ENCODE results near the gene KIF21A. TPM values are rescaled to one million over a fixed set of nuclear protein-coding genes. Genes with fewer than 3 reads are reported as not detected.

The KIF21A gene
- total RNA-seq, 1 donor from 2014 or later: 3.9 TPM

GRCh38 chr12:39392154-39392925 lies 50.6 kb downstream of the KIF21A start:
- no peaks in the 10 kb centered on the region for H3K36me3 Mint-ChIP-seq (ENCODE audit: unreplicated experiment)
- H3K27me3 Mint-ChIP-seq (ENCODE audit: unreplicated experiment): no peaks in the 10 kb centered on the region
- H3K4me3 Mint-ChIP-seq (ENCODE audit: unreplicated experiment): no peak overlapping the region
- no peak for TF ChIP-seq CTCF (IDR thresholded peaks at IDR 0.05)
- H3K9me3 Mint-ChIP-seq (ENCODE audit: unreplicated experiment): peaks cover 3% of the 10 kb centered on the region
- no peak overlapping the region for H3K27ac Mint-ChIP-seq (ENCODE audit: unreplicated experiment)
- DNase-seq (ENCODE audit: extremely low spot score, unreplicated experiment): no peak
- no peaks in the 10 kb centered on the region for H3K4me1 Mint-ChIP-seq (ENCODE audit: unreplicated experiment)

DNA sequence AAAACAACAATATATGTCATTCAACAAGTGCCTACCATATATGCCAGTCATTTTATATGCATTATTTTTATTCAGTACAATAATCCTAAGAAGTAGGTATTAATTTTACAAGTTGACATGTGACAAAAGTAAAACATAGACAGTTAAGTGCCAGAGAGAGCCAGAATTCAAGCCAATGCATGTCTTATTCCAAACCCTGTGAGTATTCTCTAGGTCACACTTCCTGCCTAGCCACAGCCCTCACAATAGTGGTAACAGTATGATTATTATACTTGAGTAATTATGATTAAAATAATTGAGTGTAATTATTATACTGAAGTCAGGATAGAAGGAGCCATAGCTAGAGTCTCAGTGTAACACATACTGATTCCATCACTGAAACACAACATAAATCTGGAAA lies 52.2 kb downstream of the KIF21A start:
- H3K36me3 Mint-ChIP-seq (ENCODE audit: unreplicated experiment): no peaks in the 10 kb centered on the region
- no peaks in the 10 kb centered on the region for H3K4me1 Mint-ChIP-seq (ENCODE audit: unreplicated experiment)
- DNase-seq (ENCODE audit: extremely low spot score, unreplicated experiment): no peak
- H3K4me3 Mint-ChIP-seq (ENCODE audit: unreplicated experiment): no peak overlapping the region
- no peaks in the 10 kb centered on the region for H3K27me3 Mint-ChIP-seq (ENCODE audit: unreplicated experiment)
- TF ChIP-seq CTCF (IDR thresholded peaks at IDR 0.05): no peak
- H3K9me3 Mint-ChIP-seq (ENCODE audit: unreplicated experiment): peaks cover under 1% of the 10 kb centered on the region
- H3K27ac Mint-ChIP-seq (ENCODE audit: unreplicated experiment): no peak overlapping the region

DNA sequence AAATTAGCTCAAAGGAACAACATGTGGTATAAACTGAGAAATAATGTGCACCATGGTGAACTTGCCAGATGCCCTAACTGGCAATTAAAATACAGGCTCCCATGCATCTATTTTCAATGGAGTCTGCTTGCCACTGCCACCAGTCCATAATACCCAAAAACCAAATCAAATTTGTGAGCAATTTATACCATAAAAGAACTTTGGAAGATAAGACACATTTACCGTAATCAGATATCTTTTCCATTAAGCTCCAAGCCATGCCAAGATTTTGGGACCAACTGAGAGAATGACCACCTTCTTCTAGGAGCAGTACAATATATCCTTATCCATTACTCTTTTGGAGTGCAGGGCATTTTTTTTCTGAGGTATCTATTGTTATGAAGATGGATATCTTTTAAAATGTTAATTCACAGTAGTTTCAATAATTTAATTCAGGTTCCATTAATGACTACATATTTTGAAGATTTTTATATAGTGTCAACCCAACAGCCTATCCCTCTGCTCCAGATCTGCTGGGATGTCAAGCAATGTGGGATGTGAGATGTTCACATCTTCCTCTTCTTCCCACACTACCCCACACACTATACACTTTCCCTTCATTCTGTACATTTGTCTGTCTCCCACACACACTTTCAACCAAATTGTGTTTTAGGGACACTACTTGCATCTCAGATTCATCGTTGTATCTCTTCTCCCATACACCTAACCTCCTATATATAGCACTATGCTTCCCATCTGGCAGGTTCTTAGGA lies 53.3 kb downstream of the KIF21A start:
- TF ChIP-seq CTCF (IDR thresholded peaks at IDR 0.05): no peak
- DNase-seq (ENCODE audit: extremely low spot score, unreplicated experiment): no peak
- Mint-ChIP-seq H3K9me3 (ENCODE audit: unreplicated experiment) (no peaks in the 10 kb centered on the region), H3K27me3 (ENCODE audit: unreplicated experiment) (no peaks in the 10 kb centered on the region), H3K36me3 (ENCODE audit: unreplicated experiment) (no peaks in the 10 kb centered on the region), H3K4me3 (ENCODE audit: unreplicated experiment) (no peak overlapping the region), H3K4me1 (ENCODE audit: unreplicated experiment) (no peaks in the 10 kb centered on the region), H3K27ac (ENCODE audit: unreplicated experiment) (no peak overlapping the region)

- no peak for TF ChIP-seq CTCF (IDR thresholded peaks at IDR 0.05)
- Mint-ChIP-seq H3K4me1 (ENCODE audit: unreplicated experiment) (no peaks in the 10 kb centered on the region), H3K27ac (ENCODE audit: unreplicated experiment) (no peak overlapping the region), H3K9me3 (ENCODE audit: unreplicated experiment) (no peaks in the 10 kb centered on the region), H3K36me3 (ENCODE audit: unreplicated experiment) (no peaks in the 10 kb centered on the region), H3K27me3 (ENCODE audit: unreplicated experiment) (no peaks in the 10 kb centered on the region), H3K4me3 (ENCODE audit: unreplicated experiment) (no peak overlapping the region)
- DNase-seq (ENCODE audit: extremely low spot score, unreplicated experiment): no peak
Observed at GRCh38 chr12:39386335-39386734, 56.6 kb downstream of the KIF21A start.

- H3K4me1 Mint-ChIP-seq (ENCODE audit: unreplicated experiment): no peaks in the 10 kb centered on the region
- no peaks in the 10 kb centered on the region for H3K27me3 Mint-ChIP-seq (ENCODE audit: unreplicated experiment)
- no peak for TF ChIP-seq CTCF (IDR thresholded peaks at IDR 0.05)
- no peaks in the 10 kb centered on the region for H3K9me3 Mint-ChIP-seq (ENCODE audit: unreplicated experiment)
- H3K36me3 Mint-ChIP-seq (ENCODE audit: unreplicated experiment): no peaks in the 10 kb centered on the region
- H3K4me3 Mint-ChIP-seq (ENCODE audit: unreplicated experiment): no peak overlapping the region
- no peak overlapping the region for H3K27ac Mint-ChIP-seq (ENCODE audit: unreplicated experiment)
- DNase-seq (ENCODE audit: extremely low spot score, unreplicated experiment): no peak
Observed at GRCh38 chr12:39383114-39383513, 59.8 kb downstream of the KIF21A start.
